ENCODE results near the gene SEMA6D.

DNA sequence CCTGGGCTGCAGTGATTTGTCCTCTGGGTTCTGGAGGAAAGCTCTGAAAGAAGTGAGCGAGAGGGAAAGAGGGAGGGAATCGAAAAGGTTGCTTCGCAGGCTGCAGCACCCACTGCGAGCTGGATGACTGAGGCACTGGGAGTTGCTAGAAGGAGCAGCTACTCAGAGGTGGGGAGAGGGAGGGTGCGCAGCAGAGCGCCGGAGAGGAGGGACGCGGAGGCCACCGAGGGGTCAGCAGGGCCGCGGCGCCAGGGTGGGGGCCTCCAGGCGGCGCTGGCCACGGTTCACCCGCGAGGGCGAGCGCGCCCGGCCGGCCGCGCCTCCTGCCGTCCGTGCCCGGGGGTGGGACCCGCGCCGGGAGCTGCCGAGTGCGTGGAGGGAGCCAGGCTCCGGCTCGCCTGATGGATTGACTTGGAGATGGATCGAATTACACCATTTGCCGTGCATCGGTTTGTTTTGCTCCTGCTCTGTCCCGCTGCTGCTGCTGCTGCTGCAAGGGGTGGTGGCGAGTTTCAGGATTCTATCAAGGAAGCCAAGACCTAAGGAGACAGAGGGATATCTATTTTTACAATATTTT, at the start of gene SEMA6D:
- TF ChIP-seq, protein P1, sequence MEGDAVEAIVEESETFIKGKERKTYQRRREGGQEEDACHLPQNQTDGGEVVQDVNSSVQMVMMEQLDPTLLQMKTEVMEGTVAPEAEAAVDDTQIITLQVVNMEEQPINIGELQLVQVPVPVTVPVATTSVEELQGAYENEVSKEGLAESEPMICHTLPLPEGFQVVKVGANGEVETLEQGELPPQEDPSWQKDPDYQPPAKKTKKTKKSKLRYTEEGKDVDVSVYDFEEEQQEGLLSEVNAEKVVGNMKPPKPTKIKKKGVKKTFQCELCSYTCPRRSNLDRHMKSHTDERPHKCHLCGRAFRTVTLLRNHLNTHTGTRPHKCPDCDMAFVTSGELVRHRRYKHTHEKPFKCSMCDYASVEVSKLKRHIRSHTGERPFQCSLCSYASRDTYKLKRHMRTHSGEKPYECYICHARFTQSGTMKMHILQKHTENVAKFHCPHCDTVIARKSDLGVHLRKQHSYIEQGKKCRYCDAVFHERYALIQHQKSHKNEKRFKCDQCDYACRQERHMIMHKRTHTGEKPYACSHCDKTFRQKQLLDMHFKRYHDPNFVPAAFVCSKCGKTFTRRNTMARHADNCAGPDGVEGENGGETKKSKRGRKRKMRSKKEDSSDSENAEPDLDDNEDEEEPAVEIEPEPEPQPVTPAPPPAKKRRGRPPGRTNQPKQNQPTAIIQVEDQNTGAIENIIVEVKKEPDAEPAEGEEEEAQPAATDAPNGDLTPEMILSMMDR (IDR thresholded peaks at IDR 0.05; ENCODE audit: low read depth, low read length, poor library complexity, severe bottlenecking): no peak
- TF ChIP-seq EZH2phosphoT487 (IDR thresholded peaks at IDR 0.05; ENCODE audit: borderline replicate concordance, low read length): no peak
